Kidney capillary endothelial cell (primary cell): ENCODE measurements around the gene FOLR1.

Experiments used
- DNase-seq: peaks from one replicate; pipeline ENCODE4 v3.0.0-alpha.2; 2018; ENCODE audit warnings: low spot score

The FOLR1 gene

GRCh38 chr11:72223615-72224563 is 31.9 kb downstream of the FOLR1 start:
- DNase-seq, result no peak

GRCh38 chr11:72224564-72225410 is 32.8 kb downstream of the FOLR1 start, which contains the start of gene INPPL1:
Gene INPPL1 (plus strand): TSS chr11:72224767. CDS start chr11:72224985, 218 bp downstream.
- DNase-seq, result no peak

GRCh38 chr11:72225411-72225951 is 33.5 kb downstream of the FOLR1 start:
- DNase-seq, result no peak

GRCh38 chr11:72226701-72227100 is 34.8 kb downstream of the FOLR1 start:
- no peak for DNase-seq

GRCh38 chr11:72227316-72228228 is 35.6 kb downstream of the FOLR1 start:
- no peak for DNase-seq

- DNase-seq, result no peak
Observed at GRCh38 chr11:72228229-72228843, 36.4 kb downstream of the FOLR1 start.

- DNase-seq, result no peak
Observed at GRCh38 chr11:72228844-72229231, 36.9 kb downstream of the FOLR1 start.

- no peak for DNase-seq
Observed at GRCh38 chr11:72229336-72229924, 37.5 kb downstream of the FOLR1 start.

GRCh38 chr11:72229925-72230763 is 38.2 kb downstream of the FOLR1 start:
- no peak for DNase-seq

GRCh38 chr11:72230764-72231365 is 38.9 kb downstream of the FOLR1 start:
- DNase-seq, result no peak

GRCh38 chr11:72231396-72232259 is 39.7 kb downstream of the FOLR1 start:
- DNase-seq, result no peak

GRCh38 chr11:72232260-72233055 is 40.5 kb downstream of the FOLR1 start:
- no peak for DNase-seq

GRCh38 chr11:72233056-72233772 is 41.3 kb downstream of the FOLR1 start:
- DNase-seq, result no peak

GRCh38 chr11:72233773-72234513 is 42.0 kb downstream of the FOLR1 start:
- no peak for DNase-seq

- DNase-seq, result no peak
Observed at GRCh38 chr11:72234514-72234830, 42.5 kb downstream of the FOLR1 start.

- no peak for DNase-seq
Observed at GRCh38 chr11:72234920-72235319, 43.0 kb downstream of the FOLR1 start.
